GM21360 (cell line): ENCODE data around the gene CARD19.

ENCODE experiments used
- ATAC-seq: cut with Tn5 transposase; IDR thresholded peaks from one replicate; pipeline ENCODE4 v1.9.1; 2021; ENCODE audit warnings: mild to moderate bottlenecking, moderate library complexity; ENCODE audit not compliant: unreplicated experiment

CARD19 gene

GRCh38 chr9:93117924-93118862 is 22.2 kb downstream of the CARD19 start:
- ATAC-seq, result no peak

- ATAC-seq, result no peak
Measured at GRCh38 chr9:93118863-93119702, 23.1 kb downstream of the CARD19 start.

GRCh38 chr9:93119703-93119952 is 23.6 kb downstream of the CARD19 start:
- no peak for ATAC-seq

- peak; percentile 79 for ATAC-seq
Measured at GRCh38 chr9:93119953-93120845, 24.2 kb downstream of the CARD19 start.

GRCh38 chr9:93120846-93121315 is 24.9 kb downstream of the CARD19 start:
- no peak for ATAC-seq

GRCh38 chr9:93121316-93122241 is 25.6 kb downstream of the CARD19 start:
- no peak for ATAC-seq

GRCh38 chr9:93122721-93123221 is 26.8 kb downstream of the CARD19 start:
- ATAC-seq, result no peak

- no peak for ATAC-seq
Measured at GRCh38 chr9:93123561-93124283, 27.7 kb downstream of the CARD19 start.

- no peak for ATAC-seq
Measured at GRCh38 chr9:93124793-93125192, 28.8 kb downstream of the CARD19 start.

GRCh38 chr9:93125331-93125894 is 29.4 kb downstream of the CARD19 start:
- no peak for ATAC-seq

GRCh38 chr9:93126151-93126781 is 30.2 kb downstream of the CARD19 start:
- ATAC-seq, result no peak

GRCh38 chr9:93126825-93127368 is 30.9 kb downstream of the CARD19 start:
- ATAC-seq, result no peak

GRCh38 chr9:93127395-93127911 is 31.4 kb downstream of the CARD19 start:
- ATAC-seq, result no peak

- no peak for ATAC-seq
Measured at GRCh38 chr9:93128011-93128714, 32.1 kb downstream of the CARD19 start.

GRCh38 chr9:93128715-93129224 is 32.8 kb downstream of the CARD19 start:
- no peak for ATAC-seq

- no peak for ATAC-seq
Measured at GRCh38 chr9:93129286-93129685, 33.3 kb downstream of the CARD19 start.
